K562 (cell line): Measurements from ENCODE around the gene STON2. TPM values are rescaled to one million over a fixed set of nuclear protein-coding genes. Genes with fewer than 3 reads are reported as not detected.

Experiments
- C11orf30 ChIP-seq: fragments of 450-650 bp; IDR thresholded peaks from 2 replicates; pipeline ENCODE4 v1.6.1; 2016; ENCODE audit warnings: low read depth, mild to moderate bottlenecking
- CGGBP1 ChIP-seq: fragments of 250-450 bp; sonication (Bioruptor Pico); IDR thresholded peaks from 2 replicates; pipeline ENCODE4 v1.9.0; 2021; ENCODE audit warnings: mild to moderate bottlenecking
- DDX20 ChIP-seq: fragments of 450-650 bp; IDR thresholded peaks from 2 replicates; pipeline ENCODE4 v1.6.1; 2016; ENCODE audit warnings: missing genetic modification characterization, low read depth, mild to moderate bottlenecking, missing compliant biosample characterization, moderate library complexity
- DEAF1 ChIP-seq: fragments of 450-650 bp; formaldehyde crosslinking; IDR thresholded peaks from 2 replicates; pipeline ENCODE4 v1.4.0; 2020; ENCODE audit warnings: mild to moderate bottlenecking, moderate library complexity
- E2F5 ChIP-seq: sonication (generic); formaldehyde crosslinking; IDR thresholded peaks from 2 replicates; pipeline ENCODE4 v1.8.0; 2022; ENCODE audit warnings: mild to moderate bottlenecking, missing genetic modification reagents
- GMEB1 ChIP-seq: fragments of 250-450 bp; sonication (Bioruptor Pico); IDR thresholded peaks from 2 replicates; pipeline ENCODE4 v1.4.0; 2020; ENCODE audit warnings: mild to moderate bottlenecking
- HDAC1 ChIP-seq, 2 experiments: fragments of 450-650 bp; IDR thresholded peaks; 2 replicates each; pipeline ENCODE4 v1.6.1; 2016 to 2017; ENCODE audit warnings: inconsistent platforms in 1 of 2, mild to moderate bottlenecking in 1 of 2, moderate library complexity in 1 of 2
- MNT ChIP-seq, 2 experiments: fragments of 450-650 bp; conservative IDR thresholded peaks; 2 replicates each; pipeline ENCODE4 v1.6.1; 2017; ENCODE audit warnings: mild to moderate bottlenecking in 2 of 2, moderate library complexity in 2 of 2
- POLR2AphosphoS5 ChIP-seq: IDR thresholded peaks from 2 replicates; pipeline ENCODE4 v1.6.1; 2011; ENCODE audit warnings: mild to moderate bottlenecking, low read depth, low read length, moderate library complexity; ENCODE audit not compliant: control insufficient read depth, insufficient read depth
- PPARD ChIP-seq: fragments of 250-450 bp; sonication (Bioruptor Pico); IDR thresholded peaks from 2 replicates; pipeline ENCODE4 v1.8.0; 2022; ENCODE audit warnings: inconsistent platforms, mild to moderate bottlenecking, moderate library complexity
- SMARCE1 ChIP-seq: fragments of 450-650 bp; IDR thresholded peaks from 2 replicates; pipeline ENCODE4 v1.7.1; 2016; ENCODE audit warnings: mild to moderate bottlenecking
- SNAPC5 ChIP-seq: fragments of 250-450 bp; sonication (Bioruptor Pico); IDR thresholded peaks from 2 replicates; pipeline ENCODE4 v1.8.0; 2021; ENCODE audit warnings: moderate library complexity, mild to moderate bottlenecking, inconsistent platforms
- SPI1 ChIP-seq: IDR thresholded peaks from 2 replicates; pipeline ENCODE4 v1.6.1; 2011; ENCODE audit warnings: low read depth, low read length, control low read depth, borderline replicate concordance
- SRSF7 ChIP-seq: fragments of 200-400 bp; formaldehyde crosslinking; optimal IDR thresholded peaks from 2 replicates; pipeline ENCODE3; 2017; ENCODE audit warnings: mild to moderate bottlenecking, low read depth, low read length
- TAF9B ChIP-seq: fragments of 450-650 bp; IDR thresholded peaks from 2 replicates; pipeline ENCODE4 v1.6.1; 2018; ENCODE audit warnings: mild to moderate bottlenecking; ENCODE audit not compliant: partially characterized antibody
- TEAD1 ChIP-seq, 2 experiments: fragments of 450-650 bp in 1 of 2; sonication (generic) in 1 of 2; formaldehyde crosslinking; IDR thresholded peaks; 2 replicates each; pipeline versions ENCODE4 v1.4.0 to v1.8.0; 2020 to 2022; ENCODE audit warnings: mild to moderate bottlenecking in 2 of 2, missing genetic modification reagents in 1 of 2
- TFE3 ChIP-seq: fragments of 450-650 bp; formaldehyde crosslinking; IDR thresholded peaks from 2 replicates; pipeline ENCODE4 v1.4.0; 2020; ENCODE audit warnings: mild to moderate bottlenecking, mixed read lengths
- ZNF184 ChIP-seq: sonication (generic); formaldehyde crosslinking; IDR thresholded peaks from 2 replicates; pipeline ENCODE4 v1.5.0; 2020; ENCODE audit warnings: missing genetic modification reagents
- ZNF232 ChIP-seq: sonication (generic); formaldehyde crosslinking; IDR thresholded peaks from 2 replicates; pipeline ENCODE4 v1.8.0; 2022; ENCODE audit warnings: mild to moderate bottlenecking, missing genetic modification reagents
- polyA plus RNA-seq, 8 experiments: library from polyadenylated mRNA; depleted of rRNA in 4 of 8; stranded (reverse) in 5 of 8; unstranded in 3 of 8; fragments of >200 nt; fragmentation: Nextera tagmentation in 2 of 8; fragmentation: Illumina TruSeq in 1 of 8; extraction: Ambion mirVana in 2 of 8; extraction: Trizol in 1 of 8; gene quantifications; 2 replicates each; pipeline versions ENCODE4 v1.2.1 to v1.2.3, GENCODE V29; 2011 to 2014; ENCODE audit warnings: inconsistent platforms in 1 of 8, missing spikeins in 1 of 8
- total RNA-seq, 7 experiments: library from RNA; depleted of rRNA in 6 of 7; stranded (reverse); fragments of >200 nt in 6 of 7; fragmentation: Illumina TruSeq in 2 of 7; extraction: Trizol in 2 of 7; gene quantifications; 2 replicates each; pipeline versions ENCODE4 v1.2.1 to v1.2.3, GENCODE V29; 2011 to 2021; ENCODE audit warnings: low replicate concordance in 1 of 7

Gene STON2
- total and polyA plus RNA-seq, 9 of the 15 experiments (the other 6 are each of a cell fraction or from before 2014, with no cell fraction given) = 7.8 to 99.3 (median 53.5) TPM

- TF ChIP-seq GMEB1 (CRISPR knock-in tag) (no peak), DEAF1 (CRISPR knock-in tag) (no peak), CGGBP1 (CRISPR knock-in tag) (no peak), SNAPC5 (CRISPR knock-in tag) (no peak), TEAD1 (CRISPR knock-in tag; IDR thresholded peaks at IDR 0.05) (0 out of 4 replicates have a peak, but pooled peaks of 1 of the 2 experiments have one; percentile 30), C11orf30 (peak; percentile 56), HDAC1 (IDR thresholded peaks at IDR 0.05) (no peak), POLR2AphosphoS5 (peak; percentile 43; the same call in 1 of the 2 replicates), TFE3 (CRISPR knock-in tag) (no peak), TAF9B (no peak), DDX20 (tag) (no peak), SRSF7 (no peak), ZNF184 (CRISPR knock-in tag) (no peak), SPI1 (no peak), PPARD (CRISPR knock-in tag) (no peak), MNT (conservative IDR thresholded peaks at IDR 0.05) (0 out of 4 replicates have a peak, but pooled peaks of 1 of the 2 experiments have one; percentile 15), ZNF232 (no peak), E2F5 (no peak), SMARCE1 (peak; percentile 60)
Measured at GRCh38 chr14:81432219-81432661, 32.1 kb upstream of the STON2 start (continued).
